Amniotic stem cell (primary cell): ENCODE results near the gene MYOM3.
A peak's percentile ranks its signal among the peaks of the same experiment; 100 is the strongest.
"Not testable (repeated sequence)": the region's sequence is repeated elsewhere in the genome, so short reads cannot be mapped to it uniquely, and the experiment has no call there.

Experiments
- DNase-seq: peaks from one replicate; lab custom pipeline; 2025; lab: John Stamatoyannopoulos, UW

Gene MYOM3

GRCh38 chr1:24030976-24031516 is 80.9 kb downstream of the MYOM3 start:
- not testable (repeated sequence) for DNase-seq

- DNase-seq = no peak
These were observed 84.0 kb downstream of the MYOM3 start for GRCh38 chr1:24027838-24028468.

DNA sequence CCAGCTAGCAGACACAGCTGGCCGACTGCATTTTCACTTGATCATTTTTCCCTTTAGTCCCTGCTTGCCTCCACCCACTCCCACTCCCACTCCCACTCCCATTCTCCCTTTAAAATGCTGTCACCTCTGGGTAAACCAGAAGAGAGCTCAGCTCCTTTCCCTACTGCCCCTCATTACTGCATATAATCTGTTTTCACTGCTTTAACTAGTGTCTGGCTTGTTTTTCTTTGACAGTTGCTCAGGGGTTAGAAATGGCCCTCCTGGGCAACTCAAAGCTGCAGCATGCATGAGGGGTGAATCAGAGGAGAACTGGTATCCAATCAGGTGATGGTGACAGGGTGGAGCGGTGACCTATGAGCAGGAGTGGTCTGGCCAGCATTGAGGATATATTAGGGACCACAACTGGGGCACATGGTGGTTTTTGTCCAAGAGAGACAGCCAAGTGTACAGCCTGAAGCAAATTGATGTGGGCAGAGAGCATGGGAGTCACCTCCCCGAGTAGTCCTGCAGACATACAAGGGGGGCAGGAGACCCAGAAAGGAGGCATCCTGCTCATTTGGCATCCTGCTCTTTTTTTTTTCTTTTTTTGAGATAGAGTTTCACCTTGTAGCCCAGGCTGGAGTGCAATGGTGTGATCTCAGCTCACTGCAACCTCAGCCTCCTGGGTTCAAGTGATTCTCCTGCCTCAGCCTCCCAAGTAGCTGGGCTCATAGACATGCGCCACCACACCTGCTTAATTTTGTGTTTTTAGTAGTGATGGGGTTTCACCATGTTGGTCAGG is 89.2 kb downstream of the MYOM3 start:
- DNase-seq = no peak

DNA sequence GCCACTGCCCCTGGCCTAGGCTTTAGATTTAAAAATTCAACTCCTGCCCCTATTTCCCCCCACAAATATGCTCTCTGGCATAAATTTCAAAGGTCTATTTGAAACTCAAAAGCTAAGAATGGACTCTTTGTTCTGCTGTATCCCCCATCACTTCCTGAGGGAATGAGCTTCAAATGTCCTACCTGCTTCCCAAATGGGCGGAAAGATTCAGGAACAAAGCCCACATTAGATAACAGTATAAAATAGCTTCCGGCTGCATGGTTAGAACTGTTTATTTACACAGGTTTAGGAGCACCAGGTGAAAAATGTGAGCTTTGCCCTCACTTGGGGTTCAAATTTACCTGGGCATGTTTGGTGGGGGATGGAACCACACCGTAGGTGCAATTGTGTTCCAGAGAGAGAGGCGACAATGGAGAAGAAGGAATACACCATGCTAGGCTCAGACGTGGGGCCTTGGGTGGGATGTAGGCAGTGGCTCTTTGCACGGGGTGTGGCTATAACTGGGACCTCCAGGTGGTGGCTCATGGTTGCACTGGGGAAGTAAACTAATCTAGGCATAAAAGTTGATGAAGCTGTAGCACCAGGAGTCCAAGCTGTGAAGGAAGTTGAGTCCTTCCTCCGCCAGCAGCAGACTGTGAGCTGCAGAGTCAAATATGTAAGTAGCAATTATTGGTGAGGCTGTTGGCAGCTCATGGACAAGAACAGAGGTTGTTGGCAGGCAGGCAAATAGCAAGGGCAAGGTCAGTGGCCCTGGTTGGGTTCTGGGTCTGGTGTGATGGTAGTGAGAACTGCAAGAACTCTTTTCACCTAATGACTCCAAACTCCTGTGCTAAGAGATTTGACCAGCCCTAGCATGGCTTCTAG is 90.3 kb downstream of the MYOM3 start:
- DNase-seq = no peak

DNA sequence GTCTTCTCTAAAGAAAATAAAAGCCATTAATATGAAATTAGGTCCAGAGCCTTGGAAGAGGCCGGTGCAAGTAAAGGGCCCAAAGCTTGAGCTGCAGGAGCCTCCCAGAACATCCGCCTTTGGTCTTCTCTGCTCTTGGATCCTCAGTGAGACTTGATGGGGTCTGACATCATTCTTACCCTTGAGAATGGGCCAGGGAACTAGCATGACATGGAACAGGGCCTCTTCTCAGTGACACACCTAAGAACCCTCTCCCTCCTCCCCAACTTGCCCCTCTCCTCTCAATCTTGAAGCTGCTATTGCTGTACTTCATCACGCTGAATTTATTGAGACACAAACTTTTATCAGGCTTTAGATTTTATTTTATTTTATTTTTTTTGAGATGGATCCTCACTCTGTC is 91.5 kb downstream of the MYOM3 start:
- no peak for DNase-seq

DNA sequence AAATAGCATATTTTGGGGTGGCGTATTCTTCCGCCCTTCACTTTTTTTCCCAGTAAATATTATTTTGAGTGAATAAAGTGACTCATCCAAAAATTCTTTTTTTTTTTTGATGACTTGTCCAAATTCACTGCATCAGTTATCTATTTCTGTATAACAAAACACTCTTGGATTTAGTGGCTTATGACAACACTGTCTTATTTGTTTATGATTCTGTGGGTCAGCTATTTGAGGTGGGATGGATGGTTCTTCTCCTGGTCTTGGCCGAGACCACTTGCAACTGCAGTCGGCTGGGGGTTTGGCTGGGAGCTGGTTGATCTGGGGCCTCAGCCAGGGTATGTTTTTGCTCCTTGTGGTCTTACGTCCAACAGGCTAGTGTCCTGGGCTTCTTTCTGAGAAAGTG is 91.9 kb downstream of the MYOM3 start:
- no peak for DNase-seq

GRCh38 chr1:24018611-24019580 is 93.0 kb downstream of the MYOM3 start:
- DNase-seq = peak; percentile 98

GRCh38 chr1:24015221-24016210 is 96.4 kb downstream of the MYOM3 start:
- DNase-seq = no peak

- DNase-seq = not testable (repeated sequence)
These were observed 99.1 kb downstream of the MYOM3 start for GRCh38 chr1:24012878-24013277.

GRCh38 chr1:24010650-24011049 is 101.3 kb downstream of the MYOM3 start:
- no peak for DNase-seq

- no peak for DNase-seq
These were observed 102.5 kb downstream of the MYOM3 start for GRCh38 chr1:24009406-24009805.

DNA sequence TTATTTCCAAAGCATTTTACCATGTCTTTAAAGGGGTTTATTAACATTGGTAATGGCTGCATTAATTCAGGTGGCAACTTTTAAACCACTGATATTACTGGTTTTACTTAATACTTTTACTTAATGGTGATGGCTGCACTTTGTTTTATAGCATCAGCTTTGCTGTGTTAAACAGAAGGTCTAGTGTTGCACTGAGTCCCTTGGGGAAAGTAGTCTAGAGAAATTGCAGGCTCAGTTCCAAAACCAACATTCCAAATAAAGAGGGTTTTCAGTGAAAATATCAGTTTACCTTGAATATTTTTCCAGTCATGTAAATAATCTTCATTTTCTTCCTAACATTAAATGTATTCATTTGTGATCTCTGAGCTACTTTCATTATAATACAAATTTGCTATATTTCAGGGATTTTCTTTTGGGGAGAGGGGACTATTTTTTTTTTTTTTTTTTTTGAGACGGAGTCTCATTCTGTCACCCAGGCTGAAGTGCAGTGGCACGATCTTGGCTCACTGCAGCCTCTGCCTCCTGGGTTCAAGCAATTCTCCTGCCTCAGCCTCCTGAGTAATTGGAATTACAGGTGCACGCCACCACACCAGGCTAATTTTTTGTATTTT is 103.3 kb downstream of the MYOM3 start:
- not testable (repeated sequence) for DNase-seq

DNA sequence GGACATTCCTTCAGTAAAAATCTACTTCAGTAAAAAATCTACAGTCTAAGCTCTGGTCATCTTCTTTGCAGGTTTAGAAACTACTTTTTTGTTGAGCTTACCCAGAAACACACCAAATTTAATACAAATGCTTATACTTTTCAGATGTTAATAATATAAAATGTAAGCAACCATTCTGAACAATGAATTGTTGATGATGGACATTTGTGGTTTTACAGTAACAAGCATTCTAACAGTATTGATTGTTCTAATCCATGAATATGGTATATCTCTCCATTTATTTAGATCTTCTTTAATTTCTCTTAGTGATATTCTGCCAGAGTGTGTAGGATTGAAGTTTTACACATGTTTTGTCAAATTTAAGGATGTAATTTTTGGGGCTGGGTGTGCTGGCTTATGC is 104.9 kb downstream of the MYOM3 start:
- no peak for DNase-seq
